Endodermal cell (in vitro differentiated cells): ENCODE data around the gene ROBO1. TPM values are rescaled to one million over a fixed set of nuclear protein-coding genes. Genes with fewer than 3 reads are reported as not detected.

ENCODE experiments used
- DNase-seq: peaks from one replicate; pipeline ENCODE4 v3.0.0-alpha.2; 2017
- H3K27ac ChIP-seq: 2 replicates; pipeline ENCODE4 v1.5.1; 2013; ENCODE audit warnings: mild to moderate bottlenecking, low read depth, low read length, moderate library complexity
- H3K27me3 ChIP-seq: 2 replicates; pipeline ENCODE4 v1.6.1; 2013; ENCODE audit warnings: mild to moderate bottlenecking, low read length, moderate library complexity; ENCODE audit not compliant: insufficient read depth, control insufficient read depth, poor library complexity, severe bottlenecking
- H3K36me3 ChIP-seq: 2 replicates; pipeline ENCODE4 v1.7.0; 2013; ENCODE audit warnings: mild to moderate bottlenecking, low read length, moderate library complexity; ENCODE audit not compliant: control insufficient read depth, insufficient read depth
- H3K4me1 ChIP-seq: one replicate; pipeline ENCODE4 v1.7.0; 2013; ENCODE audit warnings: low read length; ENCODE audit not compliant: control insufficient read depth, insufficient read depth
- H3K4me3 ChIP-seq: 2 replicates; pipeline ENCODE4 v1.5.1; 2013; ENCODE audit warnings: mild to moderate bottlenecking, low read length, moderate library complexity
- H3K9ac ChIP-seq: 2 replicates; pipeline ENCODE4 v1.6.1; 2013; ENCODE audit warnings: mild to moderate bottlenecking, low read length, moderate library complexity; ENCODE audit not compliant: poor library complexity, severe bottlenecking; ENCODE audit errors: extremely low read depth
- H3K9me3 ChIP-seq: 2 replicates; pipeline ENCODE4 v1.6.1; 2013; ENCODE audit warnings: mild to moderate bottlenecking, low read length, moderate library complexity; ENCODE audit not compliant: control insufficient read depth
- H3K27ac Mint-ChIP-seq: 2 replicates; pipeline ENCODE4 v1.8.0; 2020; ENCODE audit warnings: mixed read lengths
- H3K27me3 Mint-ChIP-seq: 2 replicates; pipeline ENCODE4 v1.8.0; 2021; ENCODE audit warnings: mild to moderate bottlenecking, mixed read lengths; ENCODE audit not compliant: insufficient read depth
- H3K36me3 Mint-ChIP-seq: 2 replicates; pipeline ENCODE4 v1.8.0; 2020; ENCODE audit warnings: low read depth, mixed read lengths
- H3K4me1 Mint-ChIP-seq: 2 replicates; pipeline ENCODE4 v1.8.0; 2020; ENCODE audit warnings: mixed read lengths
- H3K4me3 Mint-ChIP-seq: 2 replicates; pipeline ENCODE4 v1.8.0; 2020; ENCODE audit warnings: mild to moderate bottlenecking, moderate library complexity, mixed read lengths
- H3K9me3 Mint-ChIP-seq: 2 replicates; pipeline ENCODE4 v1.8.0; 2020; ENCODE audit warnings: mild to moderate bottlenecking, mixed read lengths
- CTCF ChIP-seq: fragments of 200-600 bp; sonication (generic); conservative IDR thresholded peaks from 2 replicates; pipeline ENCODE4 v1.5.0; 2021; ENCODE audit warnings: antibody characterized with exemption, mild to moderate bottlenecking
- WGBS, 2 experiments: methylation state at CpG; one replicate each; pipeline versions ENCODE4 v1.1.5 to v1.1.7; 2013; ENCODE audit warnings: missing lambda C conversion rate in 2 of 2, mixed read lengths in 1 of 2; ENCODE audit not compliant: insufficient coverage in 1 of 2, insufficient read length in 1 of 2; 5-methylcytosine and 5-hydroxymethylcytosine counted together
- total RNA-seq, 2 donors: library from RNA; stranded (reverse); fragmentation: NEBNext Ultra II Directional in 1 of 2; extraction: Animal tissue kit (Norgen Biotek cat#: 25700) in 1 of 2; gene quantifications; 2 replicates in 1 of 2; 3 replicates in 1 of 2; pipeline ENCODE4 v1.2.1, GENCODE V29; 2021

ROBO1 gene
- total RNA-seq, 2 donors from 2014 or later: 74.8 to 75.9 TPM

- Histone ChIP-seq H3K27me3 (no peaks in the 10 kb centered on the region), H3K9ac (no peak overlapping the region), H3K27ac (no peak overlapping the region), H3K4me3 (no peak overlapping the region), H3K36me3 (no peaks in the 10 kb centered on the region), H3K9me3 (no peaks in the 10 kb centered on the region), H3K4me1 (no peaks in the 10 kb centered on the region)
- peaks cover 6% of the 10 kb centered on the region for H3K36me3 Mint-ChIP-seq
- H3K27ac Mint-ChIP-seq: no peak overlapping the region
- no peak overlapping the region for H3K4me3 Mint-ChIP-seq
- H3K9me3 Mint-ChIP-seq: no peaks in the 10 kb centered on the region
- no peaks in the 10 kb centered on the region for H3K4me1 Mint-ChIP-seq
- no peak for DNase-seq
- H3K27me3 Mint-ChIP-seq: no peaks in the 10 kb centered on the region
- peak; percentile 90 for TF ChIP-seq CTCF
- no CpG with 5 or more reads among the region's 1 CpG for WGBS, 2 experiments
Observed at GRCh38 chr3:78741066-78741645, 1026.6 kb downstream of the ROBO1 start.

- no peaks in the 10 kb centered on the region for H3K36me3 ChIP-seq
- Mint-ChIP-seq H3K4me3 (no peak overlapping the region), H3K36me3 (no peaks in the 10 kb centered on the region), H3K27ac (no peak overlapping the region), H3K9me3 (no peaks in the 10 kb centered on the region), H3K4me1 (no peaks in the 10 kb centered on the region), H3K27me3 (no peaks in the 10 kb centered on the region)
- H3K4me1 ChIP-seq: no peaks in the 10 kb centered on the region
- TF ChIP-seq CTCF: no peak
- 93% methylated on average over 2 of the region's 2 CpGs; no CpG with 5 or more reads in 1 of the 2 experiments for WGBS, 2 experiments
- no peak overlapping the region for H3K27ac ChIP-seq
- H3K27me3 ChIP-seq: no peaks in the 10 kb centered on the region
- no peak overlapping the region for H3K9ac ChIP-seq
- DNase-seq: no peak
- H3K9me3 ChIP-seq: no peaks in the 10 kb centered on the region
- H3K4me3 ChIP-seq: no peak overlapping the region
Observed at GRCh38 chr3:78738833-78739232, 1029.0 kb downstream of the ROBO1 start.

- H3K9me3 Mint-ChIP-seq: no peaks in the 10 kb centered on the region
- no peaks in the 10 kb centered on the region for H3K27me3 ChIP-seq
- H3K36me3 ChIP-seq: no peaks in the 10 kb centered on the region
- H3K4me3 Mint-ChIP-seq: no peak overlapping the region
- no peak overlapping the region for H3K27ac ChIP-seq
- H3K36me3 Mint-ChIP-seq: no peaks in the 10 kb centered on the region
- no peak for DNase-seq
- no peaks in the 10 kb centered on the region for H3K4me1 Mint-ChIP-seq
- TF ChIP-seq CTCF: no peak
- no peaks in the 10 kb centered on the region for H3K27me3 Mint-ChIP-seq
- peak overlapping the region; percentile 9 for H3K27ac Mint-ChIP-seq
- H3K4me3 ChIP-seq: no peak overlapping the region
- WGBS, 2 experiments: 89 to 93% methylated on average over 2 to 4 of the region's 5 CpGs
- H3K9me3 ChIP-seq: no peaks in the 10 kb centered on the region
- H3K4me1 ChIP-seq: no peaks in the 10 kb centered on the region
- H3K9ac ChIP-seq: no peak overlapping the region
Observed at GRCh38 chr3:78737988-78738387, 1029.8 kb downstream of the ROBO1 start.
